AG10803 (cell line): ENCODE results near the gene PKD1.
A peak's percentile ranks its signal among the peaks of the same experiment; 100 is the strongest.

Experiments
- DNase-seq: peaks from one replicate; pipeline ENCODE4 v3.0.0; 2010; ENCODE audit warnings: low read depth
- H3K4me3 ChIP-seq: 2 replicates; pipeline ENCODE4 v1.5.1; 2011; ENCODE audit warnings: mild to moderate bottlenecking, low read length, control low read depth
- CTCF ChIP-seq: conservative IDR thresholded peaks from 2 replicates; pipeline ENCODE4 v1.5.1; 2011; ENCODE audit warnings: mild to moderate bottlenecking, low read length, control low read depth, inconsistent platforms

PKD1 gene

DNA sequence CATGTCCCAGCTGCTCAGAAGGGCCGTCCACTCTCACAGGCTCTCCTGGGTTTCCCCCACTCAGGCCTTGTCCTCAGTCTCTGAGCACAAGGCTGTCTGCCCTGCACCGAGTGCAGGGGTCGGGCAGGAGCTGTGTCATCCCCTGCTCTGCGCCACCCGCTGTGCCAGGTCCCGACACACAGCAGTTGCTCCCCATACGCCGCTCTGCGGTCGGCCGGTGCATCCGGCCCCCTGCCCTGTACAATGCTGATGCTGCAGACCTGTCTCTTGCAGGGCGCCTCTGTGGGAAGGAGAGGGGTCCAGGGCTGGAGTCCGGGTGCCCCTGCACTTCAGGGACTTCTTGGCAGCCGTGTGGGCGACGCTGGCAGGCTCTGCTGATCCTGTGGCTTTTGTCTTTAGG lies 81.8 kb downstream of the PKD1 start:
- DNase-seq, result no peak
- no peak for TF ChIP-seq CTCF
- no peak overlapping the region for H3K4me3 ChIP-seq

- no peak overlapping the region for H3K4me3 ChIP-seq
- no peak for TF ChIP-seq CTCF
- no peak for DNase-seq
These were observed 82.5 kb downstream of the PKD1 start for GRCh38 chr16:2053211-2053610.

DNA sequence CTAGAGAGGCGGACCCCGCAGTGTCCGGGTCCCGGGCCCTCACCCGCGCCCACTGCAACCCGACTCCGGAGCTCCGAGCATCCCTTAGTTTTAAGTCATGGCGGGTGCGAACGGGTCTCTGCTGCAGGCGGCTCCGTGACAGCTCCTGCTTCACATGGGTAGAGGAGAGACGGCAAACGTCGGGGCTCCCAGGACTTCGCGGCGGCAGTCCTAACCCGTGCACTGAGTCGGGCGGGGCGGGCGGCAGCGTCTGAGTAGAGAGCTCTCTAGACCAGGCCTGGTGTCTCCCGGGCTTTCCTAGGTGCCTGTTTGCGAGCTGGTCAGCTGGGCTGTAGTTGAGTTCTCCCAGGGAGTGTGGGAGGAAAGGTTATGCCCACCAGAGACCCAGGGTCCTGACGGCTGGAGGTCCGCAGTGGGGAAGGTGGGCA lies 87.6 kb downstream of the PKD1 start:
- no peak for DNase-seq
- no peak for TF ChIP-seq CTCF
- H3K4me3 ChIP-seq, result peak overlapping the region; percentile 89

DNA sequence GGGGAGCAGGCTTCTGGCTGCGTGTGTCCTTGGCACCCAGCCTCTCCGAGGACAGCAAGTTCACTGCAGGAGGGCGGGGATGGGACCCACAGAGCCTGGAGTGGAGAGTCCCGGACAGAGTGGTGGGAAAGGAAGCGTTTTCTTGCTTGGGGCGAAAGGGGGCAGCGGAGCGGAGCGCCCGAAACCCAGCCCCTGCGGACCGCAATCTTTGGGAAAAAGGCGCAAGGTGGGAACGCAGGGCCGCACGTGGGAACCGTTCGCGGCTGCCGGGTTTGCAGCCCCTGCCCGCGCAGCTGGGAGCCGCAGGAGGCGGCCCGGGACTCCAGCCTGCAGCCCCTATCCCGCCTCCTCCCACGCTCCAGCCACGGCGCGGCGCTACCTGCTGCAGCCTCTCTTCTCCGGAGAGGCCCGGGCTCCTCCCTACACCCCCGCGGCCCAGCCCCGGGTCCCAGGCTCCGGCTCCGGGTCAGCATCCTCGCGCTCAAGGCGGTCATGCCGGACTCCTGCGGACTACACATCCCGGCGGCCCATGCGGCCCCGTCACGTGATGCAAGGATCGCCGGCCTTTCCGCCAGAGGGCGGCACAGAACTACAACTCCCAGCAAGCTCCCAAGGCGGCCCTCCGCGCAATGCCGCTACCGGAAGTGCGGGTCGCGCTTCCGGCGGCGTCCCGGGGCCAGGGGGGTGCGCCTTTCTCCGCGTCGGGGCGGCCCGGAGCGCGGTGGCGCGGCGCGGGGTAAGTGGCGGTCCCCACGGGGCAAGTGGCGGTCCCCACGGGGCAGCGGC lies 88.2 kb downstream of the PKD1 start, which contains the start of the genes NTHL1 and TSC2:
Gene NTHL1 (minus strand): TSS at position 505 of the 786 bp plus-strand sequence. CDS start 11 bp downstream, at position 494.
Gene TSC2 (plus strand): TSS at position 656 of the 786 bp plus-strand sequence. CDS start 631 bp downstream, outside the sequence.
- H3K4me3 ChIP-seq, result peak within 1 kb of the TSS; percentile 89
- TF ChIP-seq CTCF, result peak; percentile 40
- peak; percentile 94 for DNase-seq

- no peak for TF ChIP-seq CTCF
- H3K4me3 ChIP-seq, result peak overlapping the region; percentile 89
- DNase-seq, result no peak
These were observed 88.8 kb downstream of the PKD1 start for GRCh38 chr16:2046893-2047329.

- no peak for TF ChIP-seq CTCF
- H3K4me3 ChIP-seq, result no peak overlapping the region
- DNase-seq, result no peak
These were observed 89.5 kb downstream of the PKD1 start for GRCh38 chr16:2045965-2046892.
